ENCODE results near the gene NLRP1. TPM values are rescaled to one million over a fixed set of nuclear protein-coding genes. Genes with fewer than 3 reads are reported as not detected.

Gene NLRP1
- polyA plus RNA-seq, 1 experiment: 73.2 TPM

GRCh38 chr17:5565808-5566207 is 18.5 kb downstream of the NLRP1 start:
- Histone ChIP-seq H3K27ac (ENCODE audit: low read depth, low read length) (no peak overlapping the region), H3K4me3 (ENCODE audit: low read depth, low read length) (no peak overlapping the region), H3K27me3 (ENCODE audit: control insufficient read depth, insufficient read depth, low read length) (no peaks in the 10 kb centered on the region), H3K9me3 (ENCODE audit: control insufficient read depth, insufficient read depth, low read length) (no peaks in the 10 kb centered on the region)
- no peak for DNase-seq (ENCODE audit: low read depth, low spot score)
- ChIA-PET CTCF (no interaction called here), POLR2A (no interaction called here)
- TF ChIP-seq, protein P1, sequence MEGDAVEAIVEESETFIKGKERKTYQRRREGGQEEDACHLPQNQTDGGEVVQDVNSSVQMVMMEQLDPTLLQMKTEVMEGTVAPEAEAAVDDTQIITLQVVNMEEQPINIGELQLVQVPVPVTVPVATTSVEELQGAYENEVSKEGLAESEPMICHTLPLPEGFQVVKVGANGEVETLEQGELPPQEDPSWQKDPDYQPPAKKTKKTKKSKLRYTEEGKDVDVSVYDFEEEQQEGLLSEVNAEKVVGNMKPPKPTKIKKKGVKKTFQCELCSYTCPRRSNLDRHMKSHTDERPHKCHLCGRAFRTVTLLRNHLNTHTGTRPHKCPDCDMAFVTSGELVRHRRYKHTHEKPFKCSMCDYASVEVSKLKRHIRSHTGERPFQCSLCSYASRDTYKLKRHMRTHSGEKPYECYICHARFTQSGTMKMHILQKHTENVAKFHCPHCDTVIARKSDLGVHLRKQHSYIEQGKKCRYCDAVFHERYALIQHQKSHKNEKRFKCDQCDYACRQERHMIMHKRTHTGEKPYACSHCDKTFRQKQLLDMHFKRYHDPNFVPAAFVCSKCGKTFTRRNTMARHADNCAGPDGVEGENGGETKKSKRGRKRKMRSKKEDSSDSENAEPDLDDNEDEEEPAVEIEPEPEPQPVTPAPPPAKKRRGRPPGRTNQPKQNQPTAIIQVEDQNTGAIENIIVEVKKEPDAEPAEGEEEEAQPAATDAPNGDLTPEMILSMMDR (IDR thresholded peaks at IDR 0.05; ENCODE audit: low read depth, low read length): no peak

DNA sequence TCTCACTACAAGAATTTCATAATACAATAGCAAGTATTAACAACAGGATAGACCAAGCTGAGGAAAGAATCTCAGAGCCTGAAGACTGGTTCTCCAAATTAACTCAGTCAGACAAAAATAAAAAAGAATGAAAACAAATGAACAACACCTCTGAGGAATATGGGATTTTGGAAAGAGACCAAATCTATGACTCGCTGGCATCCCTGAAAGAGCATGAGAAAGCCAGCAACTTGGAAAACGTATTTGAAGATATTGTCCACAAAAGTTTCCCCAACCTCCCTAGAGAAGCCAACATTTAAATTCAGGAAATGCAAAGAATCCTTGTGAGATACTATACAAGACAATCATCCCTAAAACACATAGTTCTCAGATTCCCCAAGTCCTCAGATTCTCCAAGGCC is 20.9 kb downstream of the NLRP1 start:
- TF ChIP-seq, protein P1 (IDR thresholded peaks at IDR 0.05; ENCODE audit: low read depth, low read length): no peak
- Histone ChIP-seq H3K27ac (ENCODE audit: low read depth, low read length) (no peak overlapping the region), H3K9me3 (ENCODE audit: control insufficient read depth, insufficient read depth, low read length) (no peaks in the 10 kb centered on the region), H3K4me3 (ENCODE audit: low read depth, low read length) (no peak overlapping the region), H3K27me3 (ENCODE audit: control insufficient read depth, insufficient read depth, low read length) (no peaks in the 10 kb centered on the region)
- CTCF ChIA-PET: no interaction called here
- no peak for DNase-seq (ENCODE audit: low read depth, low spot score)
- POLR2A ChIA-PET: no interaction called here

DNA sequence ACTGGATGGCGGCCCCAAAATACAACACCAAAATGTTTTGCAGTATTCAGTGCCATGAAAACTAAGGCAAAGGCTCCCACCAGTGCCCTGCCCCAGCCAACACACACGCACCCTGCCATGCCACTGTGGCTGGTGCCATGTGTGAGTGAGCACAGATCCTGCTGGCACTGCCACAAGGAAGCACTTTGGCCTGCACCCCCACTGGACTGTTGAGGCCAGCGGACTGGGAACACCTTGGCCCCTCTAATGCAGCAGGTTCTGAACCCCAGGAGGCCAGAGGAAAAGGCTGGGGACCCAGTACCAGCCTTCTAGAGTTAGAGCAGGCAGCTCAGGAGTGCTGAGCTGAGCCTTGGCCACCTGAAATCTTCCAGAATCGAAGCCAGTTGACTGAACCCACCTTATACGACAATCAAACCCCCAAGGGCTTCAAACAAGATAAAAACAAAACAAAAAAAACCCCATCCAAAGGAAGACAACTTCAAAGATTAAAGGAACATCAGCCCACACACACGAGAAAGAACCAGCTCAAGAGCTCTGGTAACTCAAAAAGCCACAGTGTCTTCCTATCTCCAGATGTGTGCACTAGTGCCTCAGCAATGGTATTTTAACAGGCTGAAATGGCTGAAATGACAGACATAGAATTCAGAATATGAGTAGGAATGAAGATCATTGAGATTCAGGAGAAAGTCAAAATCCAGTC is 21.5 kb downstream of the NLRP1 start:
- ChIA-PET POLR2A (no interaction called here), CTCF (no interaction called here)
- Histone ChIP-seq H3K27ac (ENCODE audit: low read depth, low read length) (no peak overlapping the region), H3K9me3 (ENCODE audit: control insufficient read depth, insufficient read depth, low read length) (no peaks in the 10 kb centered on the region; the same call in 1 of the 2 replicates), H3K27me3 (ENCODE audit: control insufficient read depth, insufficient read depth, low read length) (no peaks in the 10 kb centered on the region), H3K4me3 (ENCODE audit: low read depth, low read length) (no peak overlapping the region)
- TF ChIP-seq, protein P1 (IDR thresholded peaks at IDR 0.05; ENCODE audit: low read depth, low read length): no peak
- DNase-seq (ENCODE audit: low read depth, low spot score): no peak

DNA sequence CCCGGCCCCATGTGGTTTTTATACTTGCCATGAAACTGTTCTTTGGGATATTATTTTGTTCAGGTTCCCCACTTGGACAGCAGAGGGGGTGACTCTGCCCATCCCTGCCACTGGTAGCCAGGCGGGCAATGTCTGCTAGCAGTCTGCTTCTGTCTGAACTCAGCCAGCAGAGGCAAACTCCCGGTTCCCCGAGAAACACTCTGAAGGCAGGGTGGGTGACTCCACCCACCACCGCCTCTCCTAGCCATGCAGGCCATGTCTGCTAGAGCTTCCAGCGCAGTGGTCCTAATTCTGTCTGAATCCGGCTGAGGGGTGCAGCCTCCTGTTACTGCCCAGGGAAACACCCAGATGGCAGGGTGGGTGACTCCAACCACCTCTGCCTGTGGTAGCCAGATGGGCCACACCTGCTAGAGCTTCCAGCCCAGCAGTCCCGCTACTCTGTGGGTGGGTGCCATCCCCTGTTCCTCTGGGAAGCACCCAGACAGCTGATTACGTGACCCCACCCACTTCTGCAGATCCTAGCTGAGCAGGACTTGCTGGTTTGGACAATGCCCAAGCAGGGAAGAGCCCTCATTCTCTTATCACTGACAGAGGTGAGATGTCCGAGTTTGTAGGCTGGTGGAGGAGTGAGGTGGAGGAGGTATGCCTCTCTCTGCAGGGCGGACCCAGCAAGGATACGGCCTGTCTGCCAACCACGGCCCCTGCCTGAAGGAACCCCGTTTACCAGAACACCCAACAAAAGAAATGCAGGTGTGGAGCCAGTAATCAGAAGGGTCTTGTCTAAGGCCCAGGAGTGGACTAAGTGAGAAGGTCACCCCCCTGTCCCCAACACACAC is 22.4 kb downstream of the NLRP1 start:
- TF ChIP-seq, protein P1 (IDR thresholded peaks at IDR 0.05; ENCODE audit: low read depth, low read length): no peak
- Histone ChIP-seq H3K4me3 (ENCODE audit: low read depth, low read length) (no peak overlapping the region), H3K27me3 (ENCODE audit: control insufficient read depth, insufficient read depth, low read length) (no peaks in the 10 kb centered on the region), H3K9me3 (ENCODE audit: control insufficient read depth, insufficient read depth, low read length) (no peaks in the 10 kb centered on the region; the same call in 1 of the 2 replicates), H3K27ac (ENCODE audit: low read depth, low read length) (no peak overlapping the region)
- no peak for DNase-seq (ENCODE audit: low read depth, low spot score)
- CTCF ChIA-PET: no interaction called here
- POLR2A ChIA-PET: no interaction called here

DNA sequence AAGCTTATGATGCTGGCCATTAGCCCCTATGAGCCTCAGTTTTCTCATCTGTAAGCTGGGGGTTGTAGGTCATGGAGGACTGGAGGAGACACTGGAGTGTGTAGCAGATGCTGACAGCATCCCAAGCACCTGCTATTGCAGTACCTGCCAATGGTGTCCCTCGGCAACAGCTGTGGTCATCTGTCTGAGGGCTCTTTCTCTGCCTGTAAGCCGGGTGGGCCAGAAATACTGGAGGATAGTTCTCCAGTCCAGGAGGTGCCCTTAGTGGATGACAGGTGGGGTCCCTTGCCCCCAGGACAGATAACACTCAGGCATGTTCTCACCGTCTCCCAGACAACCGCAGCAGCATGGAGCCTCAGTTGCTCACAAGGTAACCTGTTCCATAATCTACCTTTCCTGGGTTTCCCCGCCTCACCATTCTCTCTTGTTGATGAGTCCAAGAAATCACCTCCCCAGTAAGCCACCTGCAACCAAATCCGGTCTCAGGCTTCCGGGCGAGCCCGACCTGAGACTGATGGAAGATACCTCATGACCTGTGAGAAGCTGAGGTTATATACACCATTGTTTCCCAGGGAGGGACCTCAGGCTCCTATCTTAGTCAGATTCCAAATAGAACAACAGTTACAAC is 23.8 kb downstream of the NLRP1 start:
- H3K27me3 ChIP-seq (ENCODE audit: control insufficient read depth, insufficient read depth, low read length): no peaks in the 10 kb centered on the region
- H3K4me3 ChIP-seq (ENCODE audit: low read depth, low read length): no peak overlapping the region
- DNase-seq (ENCODE audit: low read depth, low spot score): no peak
- CTCF ChIA-PET: no interaction called here
- POLR2A ChIA-PET: no interaction called here
- H3K9me3 ChIP-seq (ENCODE audit: control insufficient read depth, insufficient read depth, low read length): no peaks in the 10 kb centered on the region; the same call in 1 of the 2 replicates
- TF ChIP-seq, protein P1 (IDR thresholded peaks at IDR 0.05; ENCODE audit: low read depth, low read length): no peak
- no peak overlapping the region for H3K27ac ChIP-seq (ENCODE audit: low read depth, low read length)

Measured in AG04450 (cell line).